ENCODE measurements around the gene UTP20. TPM values are rescaled to one million over a fixed set of nuclear protein-coding genes. Genes with fewer than 3 reads are reported as not detected.
A peak's percentile ranks its signal among the peaks of the same experiment; 100 is the strongest.

The UTP20 gene
- total and polyA plus RNA-seq, 2 experiments from 2014 or later = 4.1 to 13.4 TPM

DNA sequence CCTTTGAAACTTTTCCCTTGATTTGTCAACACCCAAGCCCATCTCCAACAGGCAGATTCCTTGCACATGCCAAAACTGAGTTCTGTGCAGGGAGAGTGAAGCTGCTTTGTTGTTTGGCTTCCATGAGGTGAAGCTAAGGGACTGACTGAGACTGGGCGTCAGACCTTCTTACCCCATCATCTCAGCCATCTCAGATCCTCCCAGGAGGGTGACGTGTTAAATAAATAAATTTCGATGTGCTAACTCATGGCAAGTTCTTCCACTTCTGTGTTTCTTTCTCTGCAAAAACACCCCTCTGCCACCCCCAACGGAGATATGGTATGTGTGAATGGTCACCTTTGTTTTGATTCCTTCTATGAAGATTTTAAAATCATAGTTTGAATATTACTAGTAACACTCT is 17.8 kb downstream of the UTP20 start:
- DNase-seq = no peak
- no peaks in the 10 kb centered on the region for H3K79me2 ChIP-seq (ENCODE audit: insufficient read depth)
- TF ChIP-seq EZH2phosphoT487 (IDR thresholded peaks at IDR 0.05; ENCODE audit: insufficient read depth, low read depth) = no peak
- TF ChIP-seq EZH2 (IDR thresholded peaks at IDR 0.05; ENCODE audit: insufficient read depth, poor library complexity, severe bottlenecking) = no peak
- no peaks in the 10 kb centered on the region for H4K20me1 ChIP-seq (ENCODE audit: insufficient read depth)
- peaks cover 17% of the 10 kb centered on the region for H3F3A ChIP-seq (ENCODE audit: insufficient read depth)
- in situ Hi-C loops (cut with MboI) = loop anchor here (25.0 kb wide), 1 partner anchor 460 kb away; no protein-coding TSS in a partner anchor
- WGBS, 2 experiments (ENCODE audit: low coverage in 1 of 2, low lambda C conversion rate in 2 of 2, missing lambda C conversion rate in 2 of 2) = 96 to 98% methylated on average over 4 of the region's 4 CpGs
- H3K36me3 ChIP-seq (ENCODE audit: low read depth) = peaks cover 22% of the 10 kb centered on the region
- H3K4me2 ChIP-seq (ENCODE audit: unreplicated experiment) = no peak overlapping the region
- H3K9me3 ChIP-seq (ENCODE audit: low read depth) = no peaks in the 10 kb centered on the region
- H3K9ac ChIP-seq = no peak overlapping the region
- H2AFZ ChIP-seq = peak overlapping the region; percentile 52; the same call in 1 of the 2 replicates
- peak overlapping the region; percentile 54; the same call in 1 of the 2 replicates for H3K27ac ChIP-seq
- no peaks in the 10 kb centered on the region for H3K9me2 ChIP-seq (ENCODE audit: insufficient read depth)
- H3K4me1 ChIP-seq (ENCODE audit: insufficient read depth) = peaks cover 19% of the 10 kb centered on the region
- no peaks in the 10 kb centered on the region for H3K27me3 ChIP-seq (replicated peaks; ENCODE audit: insufficient read depth)
- H3K4me3 ChIP-seq = no peak overlapping the region

DNA sequence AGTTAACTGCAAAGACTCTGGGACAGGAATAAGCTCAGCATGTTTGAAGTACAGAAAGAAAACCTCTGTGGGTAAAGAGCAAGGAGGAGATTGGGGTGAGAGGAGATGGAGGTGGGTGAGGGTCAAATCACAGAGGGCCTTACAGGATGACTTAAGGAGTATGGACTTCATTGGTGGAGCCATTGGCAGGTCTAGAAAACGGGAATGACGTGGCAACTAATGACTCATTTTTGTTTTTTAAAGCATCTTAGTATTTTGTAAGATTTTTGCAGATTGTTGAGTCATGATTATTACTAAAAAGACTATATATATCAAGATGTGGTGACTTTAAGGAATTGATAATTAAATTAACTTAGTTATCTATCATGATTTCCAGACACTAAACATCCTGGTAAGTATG is 18.5 kb downstream of the UTP20 start:
- Histone ChIP-seq H3K4me3 (no peak overlapping the region), H3K4me2 (ENCODE audit: unreplicated experiment) (peak overlapping the region; percentile 24), H3K27ac (peak overlapping the region; percentile 54), H3K9ac (no peak overlapping the region), H3K36me3 (ENCODE audit: low read depth) (peaks cover 18% of the 10 kb centered on the region), H2AFZ (peak overlapping the region; percentile 52), H3F3A (ENCODE audit: insufficient read depth) (peaks cover 17% of the 10 kb centered on the region), H3K4me1 (ENCODE audit: insufficient read depth) (peaks cover 19% of the 10 kb centered on the region), H3K9me2 (ENCODE audit: insufficient read depth) (no peaks in the 10 kb centered on the region), H3K27me3 (replicated peaks; ENCODE audit: insufficient read depth) (no peaks in the 10 kb centered on the region), H4K20me1 (ENCODE audit: insufficient read depth) (no peaks in the 10 kb centered on the region), H3K79me2 (ENCODE audit: insufficient read depth) (no peaks in the 10 kb centered on the region), H3K9me3 (ENCODE audit: low read depth) (no peaks in the 10 kb centered on the region)
- in situ Hi-C loops (cut with MboI) = loop anchor here (25.0 kb wide), 1 partner anchor 461 kb away; no protein-coding TSS in a partner anchor
- TF ChIP-seq EZH2phosphoT487 (IDR thresholded peaks at IDR 0.05; ENCODE audit: insufficient read depth, low read depth) (no peak), EZH2 (IDR thresholded peaks at IDR 0.05; ENCODE audit: insufficient read depth, poor library complexity, severe bottlenecking) (no peak)
- WGBS, 2 experiments (ENCODE audit: low coverage in 1 of 2, low lambda C conversion rate in 2 of 2, missing lambda C conversion rate in 2 of 2) = 35% methylated on average over 2 of the region's 2 CpGs
- DNase-seq = peak; percentile 83

DNA sequence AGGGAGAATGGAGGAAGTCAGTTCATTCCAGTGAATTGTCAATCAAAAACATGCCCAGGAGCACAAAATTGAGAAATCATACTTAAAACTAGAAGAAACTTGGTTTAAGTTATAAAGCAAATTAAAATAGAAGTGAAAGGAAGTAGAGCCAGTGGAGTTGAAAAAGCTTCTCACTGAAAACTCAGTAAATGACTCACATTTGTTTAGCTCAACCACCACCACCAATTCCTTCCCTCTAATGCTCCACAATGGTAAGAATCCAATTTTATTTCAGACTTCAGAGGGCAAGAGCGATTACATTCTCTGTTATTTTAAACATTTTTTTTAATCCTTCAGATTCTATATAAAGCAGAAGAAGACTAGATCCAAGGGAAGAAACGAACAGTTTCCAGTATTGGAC is 19.4 kb downstream of the UTP20 start:
- H4K20me1 ChIP-seq (ENCODE audit: insufficient read depth) = no peaks in the 10 kb centered on the region
- peaks cover 19% of the 10 kb centered on the region for H3K4me1 ChIP-seq (ENCODE audit: insufficient read depth)
- no peaks in the 10 kb centered on the region for H3K79me2 ChIP-seq (ENCODE audit: insufficient read depth)
- no peaks in the 10 kb centered on the region for H3K27me3 ChIP-seq (replicated peaks; ENCODE audit: insufficient read depth)
- H3K9ac ChIP-seq = no peak overlapping the region
- peak overlapping the region; percentile 24 for H3K4me2 ChIP-seq (ENCODE audit: unreplicated experiment)
- H3K36me3 ChIP-seq (ENCODE audit: low read depth) = peaks cover 13% of the 10 kb centered on the region; the same call in 1 of the 2 replicates
- no peaks in the 10 kb centered on the region for H3K9me2 ChIP-seq (ENCODE audit: insufficient read depth)
- peak; percentile 46 for DNase-seq
- H2AFZ ChIP-seq = no peak overlapping the region
- in situ Hi-C loops (cut with MboI) = loop anchor here (25.0 kb wide), 1 partner anchor 462 kb away; no protein-coding TSS in a partner anchor
- no peaks in the 10 kb centered on the region for H3K9me3 ChIP-seq (ENCODE audit: low read depth)
- TF ChIP-seq EZH2 (IDR thresholded peaks at IDR 0.05; ENCODE audit: insufficient read depth, poor library complexity, severe bottlenecking) = no peak
- no peak overlapping the region for H3K4me3 ChIP-seq
- WGBS, 2 experiments (ENCODE audit: low coverage in 1 of 2, low lambda C conversion rate in 2 of 2, missing lambda C conversion rate in 2 of 2) = 96% methylated on average over 2 of the region's 2 CpGs
- H3F3A ChIP-seq (ENCODE audit: insufficient read depth) = peaks cover 17% of the 10 kb centered on the region
- H3K27ac ChIP-seq = peak overlapping the region; percentile 54

DNA sequence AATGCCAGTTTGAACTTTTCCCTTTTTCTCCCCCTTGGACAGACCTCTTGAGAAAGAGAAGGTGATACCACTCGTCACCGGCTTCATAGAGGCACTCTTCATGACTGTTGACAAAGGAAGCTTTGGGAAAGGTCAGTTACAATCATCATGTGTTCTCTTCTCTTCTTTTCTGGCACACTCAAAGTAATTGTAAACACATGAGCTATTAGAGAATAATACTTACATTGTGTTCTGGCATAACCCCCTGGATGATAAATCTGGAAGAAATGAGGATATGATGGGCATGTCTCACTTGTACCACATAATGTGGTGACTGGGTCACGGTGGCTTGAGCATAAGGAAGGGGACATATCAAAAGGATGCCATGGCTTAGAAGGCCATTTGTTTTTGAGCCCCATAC is 20.0 kb downstream of the UTP20 start:
- H3K27me3 ChIP-seq (replicated peaks; ENCODE audit: insufficient read depth) = no peaks in the 10 kb centered on the region
- H3K79me2 ChIP-seq (ENCODE audit: insufficient read depth) = no peaks in the 10 kb centered on the region
- peaks cover 13% of the 10 kb centered on the region; the same call in 1 of the 2 replicates for H3K36me3 ChIP-seq (ENCODE audit: low read depth)
- H3K27ac ChIP-seq = peak overlapping the region; percentile 54; the same call in 1 of the 2 replicates
- H3K9ac ChIP-seq = no peak overlapping the region
- no peaks in the 10 kb centered on the region for H3K9me2 ChIP-seq (ENCODE audit: insufficient read depth)
- H2AFZ ChIP-seq = no peak overlapping the region
- peaks cover 17% of the 10 kb centered on the region for H3F3A ChIP-seq (ENCODE audit: insufficient read depth)
- in situ Hi-C loops (cut with MboI) = loop anchor here (25.0 kb wide), 1 partner anchor 463 kb away; no protein-coding TSS in a partner anchor
- no peak overlapping the region for H3K4me2 ChIP-seq (ENCODE audit: unreplicated experiment)
- peak; percentile 14 for DNase-seq
- no peaks in the 10 kb centered on the region for H3K9me3 ChIP-seq (ENCODE audit: low read depth)
- no peak overlapping the region for H3K4me3 ChIP-seq
- H3K4me1 ChIP-seq (ENCODE audit: insufficient read depth) = peaks cover 19% of the 10 kb centered on the region
- H4K20me1 ChIP-seq (ENCODE audit: insufficient read depth) = no peaks in the 10 kb centered on the region
- 77 to 79% methylated on average over 3 of the region's 3 CpGs for WGBS, 2 experiments (ENCODE audit: low coverage in 1 of 2, low lambda C conversion rate in 2 of 2, missing lambda C conversion rate in 2 of 2)
- TF ChIP-seq EZH2phosphoT487 (IDR thresholded peaks at IDR 0.05; ENCODE audit: insufficient read depth, low read depth) (no peak), EZH2 (IDR thresholded peaks at IDR 0.05; ENCODE audit: insufficient read depth, poor library complexity, severe bottlenecking) (no peak)

Measured in GM23248 (cell line).